ENCODE data around the gene TOP3A.
"Not testable (repeated sequence)": the region's sequence is repeated elsewhere in the genome, so short reads cannot be mapped to it uniquely, and the experiment has no call there.

The TOP3A gene

GRCh38 chr17:18323507-18324139 is 8.8 kb upstream of the TOP3A start:
- no peak for DNase-seq (ENCODE audit: low read depth)

DNA sequence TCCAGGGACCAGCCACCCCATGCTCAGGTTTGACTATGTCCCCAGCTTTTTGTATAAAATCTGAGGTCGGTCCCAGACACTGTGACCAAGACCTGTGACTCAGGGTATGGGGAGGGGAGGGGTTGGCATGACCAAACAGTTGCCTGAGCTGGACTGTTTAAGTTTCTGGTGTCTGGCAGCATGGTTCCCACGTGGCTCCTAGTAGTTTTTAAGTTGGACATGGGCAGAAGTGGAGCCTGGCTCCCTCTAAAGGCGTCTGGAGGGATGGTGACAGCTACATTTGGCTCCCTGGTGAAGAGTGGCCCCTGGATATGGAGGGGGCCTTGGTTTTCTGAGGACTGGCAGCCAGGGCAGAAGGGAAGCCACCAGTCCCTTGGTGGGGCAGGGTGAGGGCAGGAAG is 8.2 kb upstream of the TOP3A start:
- DNase-seq (ENCODE audit: low read depth), result no peak

DNA sequence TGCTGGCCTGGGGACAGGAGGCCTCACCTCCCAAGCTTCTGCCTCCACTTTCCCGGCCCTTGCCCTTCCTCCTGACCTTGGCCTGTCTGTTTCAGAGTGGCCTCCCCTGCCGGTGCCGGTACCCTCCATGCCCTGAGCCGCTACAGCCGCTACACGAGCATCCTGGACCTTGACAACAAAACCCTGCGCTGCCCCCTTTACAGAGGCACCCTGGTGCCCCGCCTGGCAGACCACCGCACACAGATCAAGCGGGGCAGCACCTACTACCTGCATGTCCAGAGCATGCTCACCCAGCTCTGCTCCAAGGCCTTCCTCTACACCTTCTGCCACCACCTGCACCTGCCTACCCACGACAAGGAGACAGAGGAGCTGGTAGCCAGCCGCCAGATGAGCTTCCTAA is 7.7 kb upstream of the TOP3A start:
- DNase-seq (ENCODE audit: low read depth), result no peak

DNA sequence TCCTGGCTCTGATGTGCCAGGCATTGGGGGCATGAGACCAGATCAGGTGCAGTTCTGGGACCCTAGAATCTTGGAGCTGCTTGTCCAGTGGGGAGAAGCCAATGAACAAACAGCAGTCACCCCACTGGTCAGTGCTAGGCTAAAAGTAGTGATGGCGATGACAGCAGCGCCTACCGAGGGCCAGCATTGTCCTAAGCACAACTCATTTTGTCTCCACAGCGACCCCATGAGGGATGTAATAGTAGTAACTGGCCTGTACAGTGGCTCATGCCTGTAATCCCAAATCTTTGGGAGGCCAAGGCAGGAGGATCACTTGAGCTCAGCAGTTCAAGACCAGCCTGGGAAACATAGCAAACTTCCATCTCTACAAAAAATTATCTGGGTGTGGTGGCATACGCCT is 6.5 kb upstream of the TOP3A start:
- DNase-seq (ENCODE audit: low read depth), result no peak

GRCh38 chr17:18320301-18320700 is 5.5 kb upstream of the TOP3A start:
- no peak for DNase-seq (ENCODE audit: low read depth)

- DNase-seq (ENCODE audit: low read depth), result no peak
Measured at GRCh38 chr17:18319604-18320256, 4.9 kb upstream of the TOP3A start.

DNA sequence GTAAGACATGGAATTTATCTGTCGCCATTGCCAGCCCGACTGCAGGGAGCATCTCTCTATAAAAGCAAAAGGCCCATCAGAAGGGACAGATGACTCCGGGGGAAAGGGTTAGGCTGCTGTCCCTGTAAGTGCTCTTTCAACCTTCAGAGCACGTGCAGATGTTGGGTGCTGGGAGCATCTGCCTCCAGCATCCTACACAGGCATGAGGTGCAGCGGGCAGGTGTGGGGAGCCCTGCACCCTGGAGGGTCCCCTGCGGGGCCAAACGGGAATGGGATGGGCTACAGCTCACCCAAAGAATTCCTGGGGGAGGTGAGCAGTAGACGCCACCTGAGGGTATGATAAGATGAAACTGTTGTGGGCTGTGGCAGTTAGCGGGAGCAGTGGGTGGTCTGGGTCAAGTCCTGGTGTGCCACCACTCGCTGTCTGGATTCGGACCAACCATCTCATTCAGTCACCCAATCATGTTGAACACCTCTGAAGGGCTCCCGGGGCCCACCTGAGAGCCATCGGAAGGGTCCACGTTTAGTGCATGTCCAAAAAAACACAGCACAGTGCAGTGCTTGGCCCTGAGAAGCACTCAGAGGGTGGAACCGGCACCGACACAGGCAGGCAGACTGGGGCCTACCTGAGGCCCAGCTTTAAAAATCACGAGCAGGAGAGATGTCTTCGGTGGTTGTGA is 4.1 kb upstream of the TOP3A start:
- DNase-seq (ENCODE audit: low read depth), result no peak

DNA sequence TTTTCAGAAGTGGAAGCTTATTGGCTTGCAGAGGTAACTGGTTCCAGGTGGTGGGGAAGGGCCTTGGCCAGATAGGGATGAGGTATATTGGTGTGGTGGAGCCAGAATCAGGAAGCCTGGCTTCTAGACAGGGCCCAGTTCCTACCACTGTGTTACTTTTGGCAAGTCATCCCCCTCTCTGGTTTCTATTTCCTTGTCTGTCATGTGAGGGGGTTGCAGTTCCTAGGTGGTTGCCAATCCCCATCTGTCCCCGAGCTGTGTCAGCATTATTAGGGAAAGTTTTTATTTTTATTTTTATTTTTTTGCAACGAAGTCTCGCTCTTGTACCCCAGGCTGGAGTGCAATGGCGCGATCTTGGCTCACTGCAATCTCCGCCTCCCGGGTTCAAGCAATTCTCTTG is 3.3 kb upstream of the TOP3A start:
- no peak for DNase-seq (ENCODE audit: low read depth)

DNA sequence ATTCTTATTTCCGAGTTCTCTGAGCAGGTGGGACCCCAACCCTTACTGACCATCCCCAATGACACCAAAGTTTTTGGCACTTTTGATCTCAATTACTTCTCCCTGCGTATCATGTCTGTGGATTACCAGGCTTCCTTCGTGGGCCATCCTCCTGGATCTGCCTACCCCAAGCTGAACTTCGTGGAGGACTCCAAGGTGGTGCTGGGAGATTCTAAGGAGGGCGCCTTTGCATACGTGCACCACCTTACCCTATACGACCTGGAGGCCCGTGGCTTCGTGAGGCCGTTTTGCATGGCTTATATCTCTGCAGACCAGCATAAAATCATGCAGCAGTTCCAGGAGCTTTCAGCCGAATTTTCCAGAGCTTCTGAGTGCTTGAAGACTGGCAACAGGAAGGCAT is 1.2 kb upstream of the TOP3A start:
- DNase-seq (ENCODE audit: low read depth), result no peak

- DNase-seq (ENCODE audit: low read depth), result no peak
Measured at GRCh38 chr17:18315562-18315922, 748 bp upstream of the TOP3A start.

GRCh38 chr17:18314059-18314730 is 599 bp downstream of the TOP3A start:
- no peak for DNase-seq (ENCODE audit: low read depth)

- DNase-seq (ENCODE audit: low read depth), result no peak
Measured at GRCh38 chr17:18309202-18309601, 5.6 kb downstream of the TOP3A start.

GRCh38 chr17:18303206-18303605 is 11.6 kb downstream of the TOP3A start:
- DNase-seq (ENCODE audit: low read depth), result not testable (repeated sequence)

- no peak for DNase-seq (ENCODE audit: low read depth)
Measured at GRCh38 chr17:18300725-18301480, 13.9 kb downstream of the TOP3A start.

DNA sequence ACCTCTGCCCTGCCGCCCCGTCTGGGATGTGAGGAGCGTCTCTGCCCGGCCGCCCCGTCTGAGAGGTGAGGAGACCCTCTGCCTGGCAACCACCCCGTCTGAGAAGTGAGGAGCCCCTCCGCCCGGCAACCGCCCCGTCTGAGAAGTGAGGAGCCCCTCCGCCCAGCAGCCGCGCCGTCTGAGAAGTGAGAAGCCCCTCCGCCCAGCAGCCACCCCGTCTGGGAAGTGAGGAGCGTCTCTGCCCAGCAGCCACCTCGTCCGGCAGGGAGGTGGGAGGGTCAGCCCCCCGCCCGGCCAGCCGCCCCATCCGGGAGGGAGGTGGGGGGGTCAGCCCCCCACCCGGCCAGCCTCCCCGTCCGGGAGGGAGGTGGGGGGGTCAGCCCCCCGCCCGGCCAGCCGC is 16.7 kb downstream of the TOP3A start:
- DNase-seq (ENCODE audit: low read depth), result not testable (repeated sequence)

- DNase-seq (ENCODE audit: low read depth), result no peak
Measured at GRCh38 chr17:18291718-18292540, 22.9 kb downstream of the TOP3A start.

DNA sequence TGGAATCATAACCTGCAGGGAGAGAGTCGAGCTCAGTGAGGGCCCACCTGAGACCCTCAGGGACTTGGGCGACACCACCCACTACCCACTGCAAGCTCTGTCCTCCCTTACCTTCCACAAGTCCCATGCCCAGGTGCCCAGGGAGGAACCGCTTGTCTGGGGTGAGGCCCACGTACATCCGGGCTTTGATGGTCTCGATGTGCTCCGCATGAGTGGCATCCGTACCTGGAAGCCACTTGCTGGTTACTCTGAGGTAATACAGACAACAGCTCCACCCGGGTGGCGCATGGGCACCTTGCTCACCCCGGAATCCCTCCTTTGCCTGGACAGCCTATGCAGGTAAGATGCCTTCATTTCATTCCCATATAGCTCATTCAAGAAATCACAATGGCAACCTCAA is 29.5 kb downstream of the TOP3A start:
- no peak for DNase-seq (ENCODE audit: low read depth)

DNA sequence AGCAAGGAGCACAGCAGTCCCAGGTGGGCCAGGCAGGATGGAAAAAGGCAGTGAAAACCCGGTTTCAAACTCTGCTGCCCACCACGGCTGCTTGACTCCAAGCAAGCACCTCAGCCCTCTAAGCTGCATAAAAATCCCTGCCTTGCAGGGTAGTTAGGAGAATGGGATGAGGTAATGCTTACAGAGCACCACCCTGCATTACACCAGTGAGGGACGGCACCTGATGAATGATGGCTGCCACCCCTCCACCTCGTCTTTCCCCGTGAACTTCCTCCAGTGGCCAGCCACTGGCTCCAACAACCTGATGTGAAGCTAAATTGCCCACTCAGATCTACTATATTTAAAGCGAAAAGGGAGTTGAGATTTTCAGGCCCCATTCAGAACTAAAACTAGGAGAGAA is 33.0 kb downstream of the TOP3A start:
- no peak for DNase-seq (ENCODE audit: low read depth)

GRCh38 chr17:18280766-18281371 is 33.9 kb downstream of the TOP3A start:
- no peak for DNase-seq (ENCODE audit: low read depth)

GRCh38 chr17:18280249-18280648 is 34.5 kb downstream of the TOP3A start:
- no peak for DNase-seq (ENCODE audit: low read depth)

GRCh38 chr17:18278867-18279266 is 35.9 kb downstream of the TOP3A start:
- DNase-seq (ENCODE audit: low read depth), result no peak
